Measurements from ENCODE around the gene TRPC4. TPM values are rescaled to one million over a fixed set of nuclear protein-coding genes. Genes with fewer than 3 reads are reported as not detected.

Gene TRPC4
- total RNA-seq, 2 experiments from 2014 or later, result not detected

DNA sequence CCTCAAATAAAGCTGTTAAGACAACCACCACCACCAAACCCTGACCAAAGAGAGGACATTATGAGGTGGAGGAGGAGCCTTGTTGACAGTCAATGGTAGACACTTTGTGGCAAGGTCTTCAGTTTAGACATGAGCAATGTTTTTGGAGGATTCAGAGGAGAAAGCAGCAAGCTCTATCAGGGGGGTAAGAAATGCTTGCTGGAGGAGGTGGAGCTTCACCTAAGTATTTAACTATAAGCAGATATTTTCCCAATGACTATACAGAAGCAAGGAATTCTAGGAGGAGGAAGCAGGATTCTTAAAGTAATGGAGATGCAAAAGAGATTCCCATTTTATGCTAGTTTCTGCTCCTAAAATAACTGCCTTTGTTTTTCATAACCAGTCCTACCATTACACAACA is 74.2 kb downstream of the TRPC4 start:
- Mint-ChIP-seq H3K36me3 (ENCODE audit: low read depth) (no peaks in the 10 kb centered on the region), H3K4me3 (no peak overlapping the region), H3K4me1 (ENCODE audit: low read depth) (no peaks in the 10 kb centered on the region), H3K27me3 (no peaks in the 10 kb centered on the region), H3K27ac (no peak overlapping the region), H3K9me3 (peaks cover 7% of the 10 kb centered on the region)
- DNase-seq, result no peak
- Histone ChIP-seq H3K4me1 (ENCODE audit: insufficient read depth, low read length) (no peaks in the 10 kb centered on the region), H3K9me3 (ENCODE audit: control insufficient read depth in 1 of 2, insufficient read depth in 1 of 2, low read length in 2 of 2) (peaks cover 0 to 3% of the 10 kb centered on the region in 2 experiments), H3K4me3 (ENCODE audit: low read length) (no peak overlapping the region), H3K36me3 (ENCODE audit: insufficient read depth, low read length) (no peaks in the 10 kb centered on the region), H3K27me3 (ENCODE audit: control insufficient read depth in 1 of 2, insufficient read depth in 2 of 2, low read length in 2 of 2) (no peaks in the 10 kb centered on the region), H3K27ac (ENCODE audit: low read depth in 1 of 2, low read length in 2 of 2) (no peak overlapping the region)
- intact Hi-C loops (cut with DNase I, micrococcal nuclease), result no loop called here
- no peak for ATAC-seq (ENCODE audit: poor library complexity)
- POLR2A ChIA-PET, result no interaction called here
- TF ChIP-seq, protein P1, sequence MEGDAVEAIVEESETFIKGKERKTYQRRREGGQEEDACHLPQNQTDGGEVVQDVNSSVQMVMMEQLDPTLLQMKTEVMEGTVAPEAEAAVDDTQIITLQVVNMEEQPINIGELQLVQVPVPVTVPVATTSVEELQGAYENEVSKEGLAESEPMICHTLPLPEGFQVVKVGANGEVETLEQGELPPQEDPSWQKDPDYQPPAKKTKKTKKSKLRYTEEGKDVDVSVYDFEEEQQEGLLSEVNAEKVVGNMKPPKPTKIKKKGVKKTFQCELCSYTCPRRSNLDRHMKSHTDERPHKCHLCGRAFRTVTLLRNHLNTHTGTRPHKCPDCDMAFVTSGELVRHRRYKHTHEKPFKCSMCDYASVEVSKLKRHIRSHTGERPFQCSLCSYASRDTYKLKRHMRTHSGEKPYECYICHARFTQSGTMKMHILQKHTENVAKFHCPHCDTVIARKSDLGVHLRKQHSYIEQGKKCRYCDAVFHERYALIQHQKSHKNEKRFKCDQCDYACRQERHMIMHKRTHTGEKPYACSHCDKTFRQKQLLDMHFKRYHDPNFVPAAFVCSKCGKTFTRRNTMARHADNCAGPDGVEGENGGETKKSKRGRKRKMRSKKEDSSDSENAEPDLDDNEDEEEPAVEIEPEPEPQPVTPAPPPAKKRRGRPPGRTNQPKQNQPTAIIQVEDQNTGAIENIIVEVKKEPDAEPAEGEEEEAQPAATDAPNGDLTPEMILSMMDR (IDR thresholded peaks at IDR 0.05), result no peak
- CTCF ChIA-PET, result no interaction called here

GRCh38 chr13:37791699-37792098 is 77.9 kb downstream of the TRPC4 start:
- TF ChIP-seq, protein P1 (IDR thresholded peaks at IDR 0.05), result no peak

DNA sequence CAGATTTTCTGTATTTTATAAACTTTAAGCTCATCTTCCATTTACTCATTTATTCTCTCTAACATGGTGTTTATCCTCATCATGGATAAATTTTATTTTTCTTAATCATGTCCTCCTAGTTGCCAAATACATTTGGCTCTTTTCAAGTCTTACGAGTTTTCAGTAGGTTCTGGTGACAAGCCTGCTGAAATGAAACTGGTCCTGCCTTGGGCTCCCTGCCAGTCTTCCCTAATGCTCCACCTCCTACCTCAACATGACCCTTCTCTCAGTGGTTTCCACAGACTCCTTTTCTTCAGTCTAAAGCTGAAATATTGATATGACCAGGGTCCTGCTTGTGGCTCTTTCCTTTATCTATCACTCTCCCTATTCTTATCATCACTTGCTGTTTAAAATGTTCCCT is 81.2 kb downstream of the TRPC4 start:
- intact Hi-C loops (cut with DNase I, micrococcal nuclease), result no loop called here
- H3K36me3 Mint-ChIP-seq (ENCODE audit: low read depth), result no peaks in the 10 kb centered on the region
- POLR2A ChIA-PET, result no interaction called here

More at GRCh38 chr13:37791699-37792098, 77.9 kb downstream of the TRPC4 start:
- H3K27ac ChIP-seq (ENCODE audit: low read depth in 1 of 2, low read length in 2 of 2), result no peak overlapping the region
- no peaks in the 10 kb centered on the region for H3K36me3 ChIP-seq (ENCODE audit: insufficient read depth, low read length)
- no peak overlapping the region for H3K27ac Mint-ChIP-seq
- H3K27me3 Mint-ChIP-seq, result no peaks in the 10 kb centered on the region
- H3K27me3 ChIP-seq (ENCODE audit: control insufficient read depth in 1 of 2, insufficient read depth in 2 of 2, low read length in 2 of 2), result no peaks in the 10 kb centered on the region
- no peaks in the 10 kb centered on the region for H3K4me1 Mint-ChIP-seq (ENCODE audit: low read depth)
- DNase-seq (no peak), ATAC-seq (ENCODE audit: poor library complexity) (no peak)
- H3K4me1 ChIP-seq (ENCODE audit: insufficient read depth, low read length), result no peaks in the 10 kb centered on the region
- no peaks in the 10 kb centered on the region for H3K9me3 ChIP-seq (ENCODE audit: control insufficient read depth in 1 of 2, insufficient read depth in 1 of 2, low read length in 2 of 2)
- intact Hi-C loops (cut with DNase I, micrococcal nuclease), result no loop called here
- ChIA-PET POLR2A (no interaction called here), CTCF (no interaction called here)
- no peaks in the 10 kb centered on the region for H3K36me3 Mint-ChIP-seq (ENCODE audit: low read depth)
- peaks cover 7% of the 10 kb centered on the region for H3K9me3 Mint-ChIP-seq
- no peak overlapping the region for H3K4me3 ChIP-seq (ENCODE audit: low read length)
- H3K4me3 Mint-ChIP-seq, result no peak overlapping the region

More for the DNA sequence above, 81.2 kb downstream of the TRPC4 start:
- H3K9me3 ChIP-seq (ENCODE audit: control insufficient read depth in 1 of 2, insufficient read depth in 1 of 2, low read length in 2 of 2), result no peaks in the 10 kb centered on the region
- no peaks in the 10 kb centered on the region for H3K4me1 ChIP-seq (ENCODE audit: insufficient read depth, low read length)
- no peak overlapping the region for H3K4me3 ChIP-seq (ENCODE audit: low read length)
- no peaks in the 10 kb centered on the region for H3K27me3 ChIP-seq (ENCODE audit: control insufficient read depth in 1 of 2, insufficient read depth in 2 of 2, low read length in 2 of 2)
- Mint-ChIP-seq H3K4me1 (ENCODE audit: low read depth) (no peaks in the 10 kb centered on the region), H3K27ac (no peak overlapping the region), H3K9me3 (peaks cover 2% of the 10 kb centered on the region), H3K27me3 (no peaks in the 10 kb centered on the region), H3K4me3 (no peak overlapping the region)
- H3K36me3 ChIP-seq (ENCODE audit: insufficient read depth, low read length), result no peaks in the 10 kb centered on the region
- no peak for ATAC-seq (ENCODE audit: poor library complexity)
- CTCF ChIA-PET, result no interaction called here
- DNase-seq, result no peak
- TF ChIP-seq, protein P1 (IDR thresholded peaks at IDR 0.05), result no peak
- H3K27ac ChIP-seq (ENCODE audit: low read depth in 1 of 2, low read length in 2 of 2), result no peak overlapping the region
